ENCODE measurements around the gene AKR1C1. TPM values are rescaled to one million over a fixed set of nuclear protein-coding genes. Genes with fewer than 3 reads are reported as not detected.
"Not testable (repeated sequence)": the region's sequence is repeated elsewhere in the genome, so short reads cannot be mapped to it uniquely, and the experiment has no call there.

AKR1C1 gene
- total RNA-seq, 2 donors from 2014 or later, result 35.5 to 61.5 TPM

DNA sequence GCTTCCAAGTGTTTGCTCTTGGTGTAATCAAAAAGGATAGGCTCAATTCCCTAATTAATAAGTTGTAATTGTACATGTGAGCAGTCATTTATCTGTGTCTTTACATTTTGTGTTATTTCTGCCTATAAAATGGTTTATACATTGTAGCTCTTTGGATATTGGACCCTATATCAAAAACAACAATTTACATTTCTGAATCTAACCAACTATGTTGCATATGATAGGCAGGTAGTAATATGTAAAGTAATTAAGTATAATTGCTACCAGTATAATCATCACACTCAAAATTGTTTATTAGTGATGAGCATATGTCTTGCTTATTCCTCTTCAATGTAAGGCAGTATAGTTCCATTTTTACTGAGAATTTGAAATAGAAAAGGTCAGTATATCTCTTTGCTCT, 13.8 kb downstream of the AKR1C1 start:
- intact Hi-C loops (cut with DNase I), result no loop called here
- no peak for DNase-seq (ENCODE audit: low spot score)

DNA sequence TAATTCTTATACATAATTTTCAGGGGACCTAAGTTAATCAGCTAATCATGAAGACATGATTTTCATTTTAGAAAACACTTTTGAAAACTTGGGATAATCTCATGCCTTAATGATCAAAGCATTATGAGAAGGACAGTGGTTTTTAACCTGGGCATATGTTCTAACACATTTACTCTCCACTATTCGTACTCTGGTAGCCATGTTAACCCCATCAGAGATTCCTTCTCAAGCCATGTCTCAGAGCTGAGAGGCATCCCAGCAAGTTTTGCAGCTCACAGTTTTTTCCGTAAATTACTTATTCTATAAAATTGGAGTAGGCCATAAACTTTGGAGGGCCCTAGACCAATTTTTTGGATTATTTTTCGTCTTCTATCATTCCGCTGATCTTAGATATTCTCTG, 15.7 kb downstream of the AKR1C1 start:
- no peak for DNase-seq (ENCODE audit: low spot score)
- intact Hi-C loops (cut with DNase I), result no loop called here

DNA sequence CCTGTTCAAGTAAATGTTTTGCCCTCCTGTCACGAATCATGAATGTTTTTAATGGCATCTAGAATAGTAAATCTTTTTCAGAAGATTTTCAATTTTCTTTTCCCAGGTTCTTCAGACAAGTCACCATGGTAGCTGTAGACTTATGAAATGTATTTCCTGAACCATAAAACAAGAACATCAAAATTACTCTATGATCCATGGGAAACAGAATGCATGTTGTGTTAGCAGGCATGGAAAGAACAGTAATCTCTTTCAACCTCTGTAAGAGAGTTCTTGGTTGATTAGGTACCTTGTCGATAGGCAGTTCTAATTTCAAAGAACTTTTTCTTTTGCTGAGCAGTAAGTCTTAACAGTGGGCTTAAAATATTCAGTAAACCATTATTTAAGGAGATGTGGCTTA, 17.6 kb downstream of the AKR1C1 start:
- intact Hi-C loops (cut with DNase I), result no loop called here
- no peak for DNase-seq (ENCODE audit: low spot score)

DNA sequence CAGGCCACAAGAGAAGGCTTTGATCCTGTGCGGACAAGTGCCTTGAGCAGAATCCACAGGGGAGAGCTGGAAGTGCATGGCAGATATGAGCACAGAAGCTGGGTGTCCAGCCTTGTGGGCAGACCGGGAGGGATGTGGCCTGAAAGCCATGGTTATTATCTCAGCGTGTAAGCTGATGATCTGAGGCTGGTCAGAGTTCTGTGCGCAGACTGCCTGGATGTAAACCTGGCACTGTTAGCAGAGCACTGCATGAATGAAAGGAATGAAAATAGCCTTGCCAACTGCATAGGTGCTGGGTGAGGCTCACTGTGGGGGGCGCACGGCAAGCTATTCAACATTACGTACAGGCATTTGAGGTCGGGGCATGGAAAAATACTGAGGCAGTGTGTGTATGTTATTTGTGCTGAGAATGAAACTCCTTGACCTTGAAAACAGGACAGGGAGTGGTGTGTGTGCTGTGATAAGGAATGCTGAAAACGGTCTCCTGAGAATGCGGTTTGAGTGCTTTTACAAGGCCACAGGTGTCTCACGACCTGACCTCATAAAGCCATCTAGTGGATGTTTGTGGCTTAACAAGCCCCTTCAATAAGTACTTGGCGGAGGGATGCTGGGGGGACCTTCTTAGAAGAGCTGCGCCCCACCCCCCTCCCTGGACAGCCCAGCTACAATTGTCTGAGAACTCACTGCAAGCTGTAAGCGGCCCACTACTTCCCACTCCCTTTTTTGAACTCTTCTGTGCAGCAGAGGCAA, 18.7 kb downstream of the AKR1C1 start:
- no peak for DNase-seq (ENCODE audit: low spot score)
- intact Hi-C loops (cut with DNase I), result no loop called here

DNA sequence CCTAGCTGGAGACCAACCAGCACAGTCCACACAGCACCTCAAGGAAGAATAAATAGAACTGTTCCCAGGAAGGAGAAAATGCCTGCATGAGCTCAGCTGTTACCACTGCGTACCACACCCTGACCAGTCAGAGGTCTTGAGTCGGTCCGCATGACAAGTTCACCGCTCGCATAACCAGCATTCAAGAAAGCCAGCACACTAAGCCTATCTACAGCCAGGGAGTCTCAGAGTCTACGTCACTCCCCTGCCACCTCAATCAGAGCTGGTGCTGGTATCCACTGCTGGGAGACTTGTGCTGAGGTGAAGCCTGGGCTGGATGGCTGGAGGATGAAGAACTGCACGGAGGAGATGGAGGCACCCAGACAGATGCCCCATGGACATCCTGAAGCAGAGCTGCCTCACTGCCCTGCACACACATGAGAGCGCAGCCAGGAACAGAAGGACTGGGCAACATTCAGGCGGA, 19.6 kb downstream of the AKR1C1 start:
- DNase-seq (ENCODE audit: low spot score), result no peak
- intact Hi-C loops (cut with DNase I), result no loop called here

DNA sequence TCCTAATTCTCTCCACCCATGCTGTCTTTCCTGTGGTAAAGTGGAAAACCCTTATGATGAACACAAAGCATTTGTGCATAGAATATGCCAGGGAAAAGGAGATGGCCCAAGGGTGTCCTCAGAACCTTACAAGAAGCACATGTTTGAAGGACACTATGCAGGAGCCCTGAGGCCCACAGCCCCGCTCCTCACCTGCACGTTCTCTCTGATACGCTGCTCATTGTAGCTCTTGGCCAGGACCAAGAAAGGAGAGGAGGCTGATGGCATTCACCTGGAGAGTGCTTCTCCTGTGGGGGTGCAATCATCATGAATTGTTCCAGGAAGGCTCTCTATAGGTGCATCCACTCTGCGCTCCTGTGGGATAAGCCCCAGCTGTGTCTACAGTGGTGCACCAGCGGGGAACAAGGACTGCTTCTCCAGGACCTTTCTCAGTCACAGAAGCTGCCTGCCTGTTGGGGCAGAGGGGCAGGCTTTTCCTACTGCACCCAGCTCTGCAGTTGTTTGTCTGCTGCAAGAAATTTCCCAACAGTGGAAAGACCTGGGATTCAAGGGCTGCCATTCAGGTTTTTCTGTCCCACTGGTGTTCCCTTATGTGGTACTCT, 20.5 kb downstream of the AKR1C1 start:
- intact Hi-C loops (cut with DNase I), result no loop called here
- DNase-seq (ENCODE audit: low spot score), result no peak

DNA sequence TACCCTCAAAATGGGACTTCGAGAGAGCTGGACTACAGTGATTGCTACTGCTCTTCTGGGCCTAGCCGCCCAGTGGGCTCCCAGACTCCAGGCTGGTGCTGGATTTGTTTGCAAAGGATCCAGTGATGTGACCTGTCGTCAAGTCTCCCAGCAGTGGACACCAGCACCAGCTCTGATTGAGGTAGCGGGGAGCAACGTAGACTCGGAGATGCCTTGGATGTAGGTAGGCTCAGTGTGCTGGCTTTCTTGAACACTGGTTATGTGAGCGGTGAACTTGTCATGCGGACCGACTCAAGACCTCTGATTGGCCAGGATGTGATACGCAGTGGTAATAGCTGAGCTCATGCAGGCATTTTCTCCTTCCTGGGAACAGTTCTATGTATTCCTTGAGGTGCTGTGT, 21.0 kb downstream of the AKR1C1 start:
- intact Hi-C loops (cut with DNase I), result no loop called here

DNA sequence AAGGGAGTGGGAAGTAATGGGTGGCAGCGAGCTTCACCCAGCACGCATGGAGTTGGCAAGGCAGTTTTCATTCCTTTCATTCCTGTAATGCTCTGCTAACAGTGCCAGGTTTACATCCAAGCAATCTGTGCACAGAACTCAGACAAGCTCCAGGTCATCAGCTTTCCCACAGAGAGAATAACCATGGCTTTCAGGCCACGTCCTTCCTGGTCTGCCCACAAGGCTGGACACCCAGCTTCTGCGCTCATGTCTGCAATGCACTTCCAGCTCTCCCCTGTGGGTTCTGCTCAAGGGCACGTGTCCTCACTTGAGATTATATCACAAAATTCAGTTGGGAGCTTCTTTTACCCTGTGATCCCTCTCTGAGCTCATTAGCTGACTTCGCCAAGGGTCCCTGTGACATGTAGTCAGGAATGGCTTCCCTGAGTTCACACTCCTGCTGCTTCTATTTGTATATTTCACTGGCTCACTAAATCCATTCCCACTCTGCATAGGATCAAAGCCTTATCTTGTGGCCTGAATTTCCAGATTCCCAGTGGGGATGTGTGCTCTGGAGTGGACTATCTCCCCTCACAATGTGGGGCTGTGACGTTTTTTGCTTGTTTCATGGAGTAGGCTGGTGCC, 21.9 kb downstream of the AKR1C1 start:
- no peak for DNase-seq (ENCODE audit: low spot score)
- intact Hi-C loops (cut with DNase I), result no loop called here

More for the DNA sequence above, 21.0 kb downstream of the AKR1C1 start:
- no peak for DNase-seq (ENCODE audit: low spot score)

DNA sequence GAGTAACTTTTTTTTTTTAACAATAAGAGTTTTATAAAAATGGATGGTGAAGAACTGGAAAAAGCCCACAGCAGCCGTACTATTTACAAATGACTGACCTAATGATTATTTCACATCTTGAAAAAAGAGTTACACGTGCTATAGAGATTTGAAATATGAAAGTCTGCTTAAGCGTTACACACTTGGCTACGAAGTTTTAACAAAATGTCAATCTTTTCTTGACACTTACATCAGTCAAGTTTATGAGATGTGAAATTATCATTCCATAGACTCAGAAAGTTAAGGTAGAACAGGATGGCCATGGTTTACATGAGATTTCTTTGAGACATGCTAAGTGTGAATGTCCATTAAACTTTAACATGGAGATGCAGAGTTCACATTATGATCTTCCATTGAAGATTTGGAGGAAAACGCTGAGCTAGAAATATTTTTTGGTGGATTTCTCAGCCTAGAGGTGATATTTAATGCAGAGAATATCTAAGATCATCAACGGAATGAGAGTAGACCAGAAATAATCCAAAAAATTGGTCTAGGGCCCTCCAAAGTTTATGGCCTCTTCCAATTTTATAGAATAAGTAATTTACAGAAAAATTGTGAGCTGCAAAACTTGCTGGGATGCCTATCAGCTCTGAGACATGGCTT, 24.9 kb downstream of the AKR1C1 start:
- DNase-seq (ENCODE audit: low spot score); intact Hi-C loops (cut with DNase I): not testable (repeated sequence)

DNA sequence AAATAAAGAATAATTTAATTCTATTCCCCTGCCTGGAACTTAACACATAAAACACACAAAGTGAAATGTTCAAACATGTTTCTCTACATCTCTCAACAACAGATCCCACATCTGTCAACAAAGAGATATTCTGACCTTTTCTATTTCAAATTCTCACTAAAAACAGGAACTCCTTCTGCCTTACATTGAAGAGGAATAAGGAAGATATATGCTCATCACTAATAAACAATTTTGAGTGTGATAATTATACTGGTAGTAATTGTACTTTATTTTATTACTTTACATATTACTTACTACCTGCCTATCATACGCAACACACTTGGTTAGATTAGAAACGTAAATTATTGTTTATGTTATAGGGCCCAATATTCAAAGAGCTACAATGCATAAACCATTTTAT, 27.0 kb downstream of the AKR1C1 start:
- DNase-seq (ENCODE audit: low spot score), result no peak
- intact Hi-C loops (cut with DNase I), result no loop called here

DNA sequence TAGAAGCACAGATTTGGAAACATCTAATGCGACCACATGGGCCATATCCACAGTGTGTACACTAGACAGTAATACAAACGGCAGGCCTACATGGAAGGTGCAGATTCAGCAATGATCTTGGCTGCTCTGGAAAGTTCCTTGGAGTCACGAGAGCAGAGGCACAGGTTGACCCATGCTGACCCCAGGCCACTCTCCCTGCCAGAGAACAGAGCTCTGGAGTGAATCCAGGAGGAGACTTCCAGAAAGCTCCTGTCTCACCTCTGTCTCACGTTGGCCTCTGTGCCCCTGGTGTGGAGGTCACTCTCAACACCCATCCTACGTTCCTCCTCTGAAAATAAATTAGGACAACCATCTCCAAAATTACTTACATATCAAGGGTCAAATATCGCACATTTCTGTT, 28.2 kb downstream of the AKR1C1 start:
- DNase-seq (ENCODE audit: low spot score); intact Hi-C loops (cut with DNase I): not testable (repeated sequence)

DNA sequence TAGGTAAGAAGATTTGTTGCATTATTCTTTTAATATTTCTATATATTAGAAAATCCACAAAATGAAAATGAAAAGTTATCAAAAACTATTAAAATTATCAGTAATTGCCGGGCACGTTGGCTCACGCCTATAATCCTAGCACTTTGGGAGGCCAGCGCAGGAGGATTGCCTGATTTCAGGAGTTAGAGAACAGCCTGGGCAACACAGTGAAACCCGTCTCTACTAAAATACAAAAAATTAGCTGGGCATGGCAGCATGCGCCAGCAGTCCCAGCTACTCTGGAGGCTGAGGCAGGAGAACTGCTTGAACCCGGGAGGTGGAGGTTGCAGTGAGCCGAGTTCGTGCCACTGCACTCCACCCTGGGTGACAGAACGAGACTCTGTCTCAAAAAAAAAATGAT, 29.3 kb downstream of the AKR1C1 start:
- intact Hi-C loops (cut with DNase I); DNase-seq (ENCODE audit: low spot score): not testable (repeated sequence)

DNA sequence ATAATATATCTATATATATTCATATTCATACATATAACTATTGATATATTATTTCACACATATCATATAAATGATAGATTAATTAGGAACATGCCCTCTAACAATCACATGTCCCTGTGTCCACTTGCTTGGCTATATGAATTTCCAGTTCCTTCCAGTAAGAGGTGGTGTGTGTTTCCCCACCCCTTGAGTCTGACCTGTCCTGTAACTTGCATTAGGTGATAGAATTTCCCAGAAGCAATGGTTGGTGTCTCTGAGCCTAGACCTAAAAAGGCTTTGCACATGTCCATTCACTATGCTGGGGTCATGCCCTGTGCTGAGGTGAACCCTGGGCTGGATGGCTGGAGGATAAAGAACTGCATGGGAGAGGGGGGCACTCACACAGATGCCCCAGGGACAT, 31.0 kb downstream of the AKR1C1 start:
- intact Hi-C loops (cut with DNase I); DNase-seq (ENCODE audit: low spot score): not testable (repeated sequence)

DNA sequence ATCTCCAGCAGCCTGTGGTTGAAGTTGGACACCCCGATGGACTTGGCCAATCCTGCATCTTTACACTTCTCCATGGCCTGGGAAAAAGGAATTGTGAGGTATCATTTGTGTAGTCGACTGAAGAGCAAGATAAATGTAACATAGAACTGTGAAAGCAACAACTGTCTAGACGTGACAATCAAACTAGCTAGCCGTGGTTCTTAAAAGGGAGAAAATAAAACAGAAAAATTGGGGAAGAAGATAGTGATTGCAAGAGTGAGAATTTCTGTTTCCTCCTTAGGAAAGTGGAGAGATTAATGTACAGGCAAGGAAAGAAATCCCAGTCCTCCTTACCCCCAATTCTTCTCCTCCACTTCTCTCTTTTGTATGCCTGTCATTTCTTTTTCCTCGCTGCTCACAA, 35.5 kb downstream of the AKR1C1 start:
- no peak for DNase-seq (ENCODE audit: low spot score)
- intact Hi-C loops (cut with DNase I), result no loop called here

DNA sequence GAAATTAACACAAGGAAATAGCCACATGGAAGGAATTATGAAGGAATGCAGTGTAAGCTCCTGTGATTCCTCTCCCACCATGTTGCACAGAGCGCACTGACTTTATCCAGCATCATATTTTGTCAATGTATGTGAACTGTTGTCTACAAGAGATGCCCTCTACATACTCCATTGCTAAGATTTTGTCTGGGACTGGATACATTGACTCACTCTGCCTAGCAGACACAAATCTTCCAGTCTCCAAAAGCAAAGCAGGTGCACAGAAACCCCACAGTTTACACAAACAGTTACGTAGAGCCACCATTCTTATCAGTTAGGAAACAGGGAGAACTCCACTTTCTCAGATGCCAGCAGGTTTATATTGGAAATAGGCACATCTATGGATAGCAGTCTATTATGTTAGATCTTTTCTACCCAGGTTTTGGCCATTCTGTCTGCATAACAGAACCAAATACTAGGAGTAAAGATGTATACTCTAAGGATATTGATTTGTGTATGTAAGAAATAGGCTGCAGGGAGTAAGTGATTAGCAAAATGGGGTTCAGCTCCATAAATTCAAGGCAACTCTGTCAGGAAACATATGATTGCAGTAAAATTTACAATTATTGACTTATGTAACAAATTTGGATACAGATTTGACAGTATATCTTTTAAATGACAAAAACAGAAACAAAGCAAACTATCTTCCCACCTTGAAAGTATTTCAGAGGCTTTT, 39.0 kb downstream of the AKR1C1 start:
- DNase-seq (ENCODE audit: low spot score), result no peak
- intact Hi-C loops (cut with DNase I), result no loop called here

DNA sequence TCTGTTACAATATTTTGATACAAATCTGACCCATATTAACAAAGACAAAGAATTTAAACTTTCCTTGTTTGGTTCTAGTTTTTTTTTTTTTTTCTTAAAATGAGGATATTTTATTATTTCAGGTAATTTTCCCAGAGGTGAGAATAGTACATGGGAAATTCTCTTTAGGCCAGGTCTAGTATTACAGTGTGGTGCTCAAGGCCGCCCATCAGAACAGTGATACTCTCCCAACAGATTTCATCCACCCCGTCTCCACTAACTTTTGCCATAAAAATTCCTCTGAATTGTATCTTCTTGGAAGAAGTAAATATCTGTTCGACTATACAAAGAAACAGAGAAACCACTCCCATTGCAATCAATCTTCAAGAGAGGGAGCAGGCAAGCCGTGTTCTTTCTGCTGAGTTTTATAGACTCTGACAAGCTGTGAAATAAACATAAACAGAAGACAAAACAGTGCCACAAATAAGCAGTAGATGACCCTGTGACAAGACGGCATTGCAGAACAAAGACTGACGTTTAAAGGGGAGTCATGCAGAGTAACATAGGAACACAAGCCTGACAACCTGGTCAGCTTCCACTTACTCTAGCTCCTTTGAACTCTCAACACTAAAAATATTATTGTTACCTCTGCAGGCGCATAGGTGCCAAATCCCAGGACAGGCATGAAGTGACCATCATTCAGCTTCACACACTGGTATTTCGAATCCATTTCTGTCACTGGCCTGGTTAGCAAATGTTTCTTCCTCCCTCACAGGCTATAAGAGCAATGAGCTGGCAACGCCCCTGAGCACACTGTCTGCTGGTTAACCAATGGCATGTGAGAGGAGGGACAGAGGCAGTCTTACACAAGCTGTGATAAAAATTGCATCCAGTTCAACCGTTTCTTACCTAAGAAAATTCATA, 40.2 kb downstream of the AKR1C1 start, which contains the start of gene AKR1C2:
TSS of gene AKR1C2 (minus strand) at position 731 of the 903 bp plus-strand sequence. CDS start at position 709, 22 bp downstream.
- DNase-seq (ENCODE audit: low spot score); intact Hi-C loops (cut with DNase I): not testable (repeated sequence)

DNA sequence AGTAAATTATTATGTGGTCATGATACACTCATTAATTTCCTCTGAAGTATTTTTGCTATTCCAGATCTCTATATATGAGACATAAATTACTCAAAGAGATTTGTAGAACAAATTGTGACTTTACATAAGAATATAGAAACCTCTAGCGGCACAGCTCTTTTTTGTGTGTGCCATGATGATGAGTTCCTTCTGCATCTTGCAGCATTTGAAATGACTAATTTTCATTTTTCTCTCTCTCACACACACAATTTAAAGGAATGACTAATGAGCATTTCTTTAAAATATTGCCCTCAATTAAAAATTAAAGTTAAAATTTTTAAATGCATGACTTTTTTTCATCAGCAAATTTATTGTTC, 40.8 kb downstream of the AKR1C1 start:
- DNase-seq (ENCODE audit: low spot score); intact Hi-C loops (cut with DNase I): not testable (repeated sequence)

DNA sequence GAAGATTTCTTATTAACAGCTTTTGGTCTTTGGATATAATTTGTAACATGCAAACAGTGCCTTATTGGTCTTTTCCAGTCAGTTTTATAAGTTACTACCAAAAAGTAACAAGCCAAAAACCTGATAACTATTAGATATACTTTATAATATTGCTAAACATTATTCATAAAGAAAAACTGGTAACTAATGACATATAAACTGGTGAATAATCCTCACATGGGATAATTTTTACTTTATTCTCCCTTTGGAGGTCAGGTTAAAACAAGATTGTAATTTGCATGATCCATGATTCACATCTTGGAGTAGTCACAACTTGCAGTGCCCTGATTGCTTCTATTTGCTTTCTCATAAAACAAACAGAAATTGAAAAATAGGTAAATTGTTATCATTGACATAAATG, 41.3 kb downstream of the AKR1C1 start:
- DNase-seq (ENCODE audit: low spot score); intact Hi-C loops (cut with DNase I): not testable (repeated sequence)

Measured in posterior vena cava (tissue), 2 donors.